Measurements from ENCODE around the gene ADAMTSL5. TPM values are rescaled to one million over a fixed set of nuclear protein-coding genes. Genes with fewer than 3 reads are reported as not detected.

Gene ADAMTSL5
- total and polyA plus RNA-seq, 7 donors, result 0.71 to 5.8 (median 1.7) TPM; not detected in 1

GRCh38 chr19:1529430-1529816, 16.6 kb upstream of the ADAMTSL5 start:
- no peaks in the 10 kb centered on the region for H3K36me3 ChIP-seq
- TF ChIP-seq CTCF (IDR thresholded peaks at IDR 0.05) (no peak), POLR2A (IDR thresholded peaks at IDR 0.05) (no peak), POLR2AphosphoS5 (IDR thresholded peaks at IDR 0.05) (no peak), EP300 (IDR thresholded peaks at IDR 0.05) (no peak)
- peaks cover 0 to 2% (median under 1%) of the 10 kb centered on the region in 4 donors for H3K4me1 ChIP-seq
- no peak for DNase-seq
- WGBS, 2 donors, result 76 to 84% methylated on average over 16 of the region's 16 CpGs
- no peak overlapping the region for H3K4me3 ChIP-seq
- H3K9me3 ChIP-seq, result no peaks in the 10 kb centered on the region
- H3K27ac ChIP-seq, result no peak overlapping the region
- peaks cover 10 to 49% (median 49%) of the 10 kb centered on the region in 3 donors for H3K27me3 ChIP-seq
- intact Hi-C loops (cut with DNase I), result no loop called here

GRCh38 chr19:1528596-1529429, 16.0 kb upstream of the ADAMTSL5 start:
- TF ChIP-seq POLR2A (IDR thresholded peaks at IDR 0.05), result no peak
- TF ChIP-seq EP300 (IDR thresholded peaks at IDR 0.05), result no peak
- no peak for TF ChIP-seq POLR2AphosphoS5 (IDR thresholded peaks at IDR 0.05)
- TF ChIP-seq CTCF (IDR thresholded peaks at IDR 0.05), result no peak

GRCh38 chr19:1527650-1528309, 15.0 kb upstream of the ADAMTSL5 start:
- Histone ChIP-seq H3K4me1 (peaks cover 0 to 14% (median 10%) of the 10 kb centered on the region in 4 donors), H3K27me3 (peaks cover 25 to 66% (median 65%) of the 10 kb centered on the region in 3 donors), H3K9me3 (no peaks in the 10 kb centered on the region), H3K36me3 (no peaks in the 10 kb centered on the region), H3K4me3 (no peak overlapping the region), H3K27ac (no peak overlapping the region)
- 65 to 77% methylated on average over 27 of the region's 27 CpGs for WGBS, 2 donors
- TF ChIP-seq CTCF (IDR thresholded peaks at IDR 0.05), result no peak
- no peak for TF ChIP-seq POLR2AphosphoS5 (IDR thresholded peaks at IDR 0.05)
- no peak for TF ChIP-seq EP300 (IDR thresholded peaks at IDR 0.05)
- TF ChIP-seq POLR2A (IDR thresholded peaks at IDR 0.05), result no peak
- intact Hi-C loops (cut with DNase I), result no loop called here
- DNase-seq, result no peak

More at GRCh38 chr19:1528596-1529429, 16.0 kb upstream of the ADAMTSL5 start:
- H3K36me3 ChIP-seq, result no peaks in the 10 kb centered on the region
- H3K27ac ChIP-seq, result no peak overlapping the region
- peaks cover 15 to 55% (median 55%) of the 10 kb centered on the region in 3 donors for H3K27me3 ChIP-seq
- intact Hi-C loops (cut with DNase I), result no loop called here
- DNase-seq, result no peak
- H3K4me1 ChIP-seq, result peaks cover 0 to 8% (median 6%) of the 10 kb centered on the region in 4 donors
- WGBS, 2 donors, result 71 to 76% methylated on average over 23 of the region's 23 CpGs
- H3K4me3 ChIP-seq, result no peak overlapping the region
- no peaks in the 10 kb centered on the region for H3K9me3 ChIP-seq

- H3K36me3 ChIP-seq, result no peaks in the 10 kb centered on the region
- intact Hi-C loops (cut with DNase I), result no loop called here
- peaks cover 25 to 68% (median 67%) of the 10 kb centered on the region in 3 donors for H3K27me3 ChIP-seq
- TF ChIP-seq CTCF (IDR thresholded peaks at IDR 0.05) (no peak), EP300 (IDR thresholded peaks at IDR 0.05) (no peak), POLR2AphosphoS5 (IDR thresholded peaks at IDR 0.05) (no peak), POLR2A (IDR thresholded peaks at IDR 0.05) (no peak)
- H3K27ac ChIP-seq, result no peak overlapping the region
- no peak for DNase-seq
- H3K4me3 ChIP-seq, result no peak overlapping the region
- H3K9me3 ChIP-seq, result no peaks in the 10 kb centered on the region
- 39 to 71% methylated on average over 18 of the region's 18 CpGs for WGBS, 2 donors
- H3K4me1 ChIP-seq, result peaks cover 0 to 16% (median 11%) of the 10 kb centered on the region in 4 donors
Observed at GRCh38 chr19:1526979-1527649, 14.3 kb upstream of the ADAMTSL5 start.

Data from sigmoid colon (tissue), 7 donors.